Measurements from ENCODE around the gene CTNNA1. TPM values are rescaled to one million over a fixed set of nuclear protein-coding genes. Genes with fewer than 3 reads are reported as not detected.

Gene CTNNA1
- total RNA-seq, 1 experiment from 2014 or later, result 392 TPM

- Histone ChIP-seq H3K36me3 (ENCODE audit: control insufficient read depth, insufficient read depth, low read length) (no peaks in the 10 kb centered on the region), H3K9me3 (no peaks in the 10 kb centered on the region), H3K4me1 (peaks cover 18% of the 10 kb centered on the region), H3K4me3 (ENCODE audit: low read depth, low read length) (no peak overlapping the region), H3K27me3 (replicated peaks; ENCODE audit: control insufficient read depth, insufficient read depth, low read length) (no peaks in the 10 kb centered on the region)
- H3K27me3 Mint-ChIP-seq (ENCODE audit: insufficient read depth, unreplicated experiment), result no peaks in the 10 kb centered on the region
- CTCF ChIA-PET, result no interaction called here
- intact Hi-C loops (cut with micrococcal nuclease; ENCODE audit: unreplicated experiment), result loop anchor here (10.0 kb wide), 1 partner anchor 304 kb away; no protein-coding TSS in a partner anchor
- POLR2A ChIA-PET, result interaction anchor here (0.6 to 1.0 kb wide), 2 partner anchors 296 to 385 kb away, joined by 4 to 11 read pairs; no protein-coding TSS in a partner anchor
- no peak overlapping the region for H3K27ac Mint-ChIP-seq (ENCODE audit: unreplicated experiment)
- H3K36me3 Mint-ChIP-seq (ENCODE audit: insufficient read depth, unreplicated experiment), result no peaks in the 10 kb centered on the region
- no peak overlapping the region for H3K4me3 Mint-ChIP-seq (ENCODE audit: unreplicated experiment)
- no peaks in the 10 kb centered on the region for H3K9me3 Mint-ChIP-seq (ENCODE audit: unreplicated experiment)
- peaks cover 17% of the 10 kb centered on the region for H3K4me1 Mint-ChIP-seq (ENCODE audit: low read depth, unreplicated experiment)
- no TSS peak for BruUV-seq (replicated peaks)
- no peak for TF ChIP-seq CTCF (IDR thresholded peaks at IDR 0.05; ENCODE audit: insufficient read depth in 1 of 2, low read depth in 1 of 2, low read length in 1 of 2, severe bottlenecking in 1 of 2, unreplicated experiment in 1 of 2)
- DNase-seq, result no peak
Observed at GRCh38 chr5:138961221-138961620, 208.0 kb downstream of the CTNNA1 start.

DNA sequence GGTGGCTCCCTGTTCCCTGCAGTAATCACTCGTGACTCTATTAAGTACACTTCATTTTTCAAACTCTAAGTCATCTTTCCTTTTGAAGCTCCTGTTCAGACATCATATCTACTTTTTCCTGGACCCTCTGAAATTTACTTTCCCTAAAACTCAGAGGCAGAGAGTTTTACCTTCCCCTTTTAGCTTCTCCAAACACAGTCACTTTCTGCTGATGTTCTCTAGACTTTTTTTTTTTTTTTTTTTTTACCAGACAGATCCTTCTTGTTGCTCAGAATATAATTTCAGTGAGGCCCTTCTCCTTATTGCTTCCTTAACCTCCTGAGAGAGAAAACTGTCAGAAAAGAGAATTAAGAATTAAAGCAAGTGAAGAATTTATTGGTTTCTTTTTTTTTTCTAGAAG is 208.5 kb downstream of the CTNNA1 start:
- Mint-ChIP-seq H3K9me3 (ENCODE audit: unreplicated experiment) (no peaks in the 10 kb centered on the region), H3K4me3 (ENCODE audit: unreplicated experiment) (no peak overlapping the region), H3K27me3 (ENCODE audit: insufficient read depth, unreplicated experiment) (no peaks in the 10 kb centered on the region), H3K4me1 (ENCODE audit: low read depth, unreplicated experiment) (peaks cover 17% of the 10 kb centered on the region), H3K27ac (ENCODE audit: unreplicated experiment) (no peak overlapping the region), H3K36me3 (ENCODE audit: insufficient read depth, unreplicated experiment) (no peaks in the 10 kb centered on the region)
- H3K36me3 ChIP-seq (ENCODE audit: control insufficient read depth, insufficient read depth, low read length), result no peaks in the 10 kb centered on the region
- H3K4me1 ChIP-seq, result peaks cover 18% of the 10 kb centered on the region
- H3K9me3 ChIP-seq, result no peaks in the 10 kb centered on the region
- CTCF ChIA-PET, result no interaction called here
- intact Hi-C loops (cut with micrococcal nuclease; ENCODE audit: unreplicated experiment), result loop anchor here (10.0 kb wide), 1 partner anchor 303 kb away; no protein-coding TSS in a partner anchor
- POLR2A ChIA-PET, result interaction anchor here (0.6 to 1.0 kb wide), 2 partner anchors 296 to 386 kb away, joined by 4 to 11 read pairs; no protein-coding TSS in a partner anchor
- no peak overlapping the region for H3K4me3 ChIP-seq (ENCODE audit: low read depth, low read length)
- DNase-seq, result no peak
- no peaks in the 10 kb centered on the region for H3K27me3 ChIP-seq (replicated peaks; ENCODE audit: control insufficient read depth, insufficient read depth, low read length)
- TF ChIP-seq CTCF (IDR thresholded peaks at IDR 0.05; ENCODE audit: insufficient read depth in 1 of 2, low read depth in 1 of 2, low read length in 1 of 2, severe bottlenecking in 1 of 2, unreplicated experiment in 1 of 2), result no peak
- no TSS peak for BruUV-seq (replicated peaks)

DNA sequence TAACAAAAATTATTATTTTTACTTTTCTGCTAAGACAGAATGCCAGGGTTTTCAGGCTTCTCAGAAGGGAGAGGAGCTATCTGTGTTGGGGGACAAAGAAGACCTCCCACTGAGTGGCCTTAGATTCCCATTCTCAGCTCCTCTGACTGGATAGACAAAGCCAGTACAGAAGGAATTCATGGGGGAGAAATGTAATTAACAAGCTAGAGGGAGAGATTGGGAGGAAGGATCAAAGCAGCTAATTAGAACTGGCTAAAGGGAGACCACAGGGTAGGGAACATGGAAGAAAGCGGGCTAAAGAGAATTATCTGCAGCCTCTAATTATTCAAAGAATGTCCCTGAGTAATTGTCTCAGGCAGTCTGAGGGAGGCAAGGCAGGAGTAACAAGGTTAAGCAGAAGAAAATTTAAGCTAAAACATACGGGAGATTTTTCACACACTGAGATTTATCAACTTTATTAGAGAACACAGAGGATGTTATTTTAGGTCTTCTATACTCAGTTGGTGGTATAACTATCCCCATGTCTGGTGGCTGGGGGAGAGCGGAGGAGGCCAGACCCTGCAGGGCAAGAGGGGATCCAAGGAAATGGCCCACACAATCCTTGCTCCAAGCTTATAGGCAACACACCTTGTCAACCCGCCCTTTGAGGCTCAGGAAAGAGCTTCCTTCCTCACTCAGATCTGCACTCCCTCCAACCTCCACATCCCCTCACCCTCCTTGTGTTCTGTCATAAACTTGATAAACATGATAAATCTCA is 209.6 kb downstream of the CTNNA1 start:
- no peak for TF ChIP-seq CTCF (IDR thresholded peaks at IDR 0.05; ENCODE audit: insufficient read depth in 1 of 2, low read depth in 1 of 2, low read length in 1 of 2, severe bottlenecking in 1 of 2, unreplicated experiment in 1 of 2)
- Histone ChIP-seq H3K36me3 (ENCODE audit: control insufficient read depth, insufficient read depth, low read length) (no peaks in the 10 kb centered on the region), H3K4me1 (peaks cover 18% of the 10 kb centered on the region), H3K9me3 (no peaks in the 10 kb centered on the region), H3K27me3 (replicated peaks; ENCODE audit: control insufficient read depth, insufficient read depth, low read length) (no peaks in the 10 kb centered on the region), H3K4me3 (ENCODE audit: low read depth, low read length) (no peak overlapping the region)
- H3K27me3 Mint-ChIP-seq (ENCODE audit: insufficient read depth, unreplicated experiment), result no peaks in the 10 kb centered on the region
- no peak for DNase-seq
- ChIA-PET CTCF (no interaction called here), POLR2A (no interaction called here)
- H3K4me1 Mint-ChIP-seq (ENCODE audit: low read depth, unreplicated experiment), result peaks cover 17% of the 10 kb centered on the region
- no peaks in the 10 kb centered on the region for H3K9me3 Mint-ChIP-seq (ENCODE audit: unreplicated experiment)
- no TSS peak for BruUV-seq (replicated peaks)
- intact Hi-C loops (cut with micrococcal nuclease; ENCODE audit: unreplicated experiment), result loop anchor here (10.0 kb wide), 1 partner anchor 302 kb away; no protein-coding TSS in a partner anchor
- no peaks in the 10 kb centered on the region for H3K36me3 Mint-ChIP-seq (ENCODE audit: insufficient read depth, unreplicated experiment)
- H3K27ac Mint-ChIP-seq (ENCODE audit: unreplicated experiment), result no peak overlapping the region
- H3K4me3 Mint-ChIP-seq (ENCODE audit: unreplicated experiment), result no peak overlapping the region
